ACHN (cell line): ENCODE results near the gene SPRED1.

Experiments used
- DNase-seq: peaks from one replicate; pipeline ENCODE4 v3.0.0-alpha.2; 2015
- in situ Hi-C: cut with HindIII; loops from 2 replicates; pipeline ENCODE4 v1.10.0; 2017; ENCODE audit warnings: low sequenced_read_pairs, low pct_ligation_motif_present, low pct_unique_long_range_greater_than_20kb

Gene SPRED1

DNA sequence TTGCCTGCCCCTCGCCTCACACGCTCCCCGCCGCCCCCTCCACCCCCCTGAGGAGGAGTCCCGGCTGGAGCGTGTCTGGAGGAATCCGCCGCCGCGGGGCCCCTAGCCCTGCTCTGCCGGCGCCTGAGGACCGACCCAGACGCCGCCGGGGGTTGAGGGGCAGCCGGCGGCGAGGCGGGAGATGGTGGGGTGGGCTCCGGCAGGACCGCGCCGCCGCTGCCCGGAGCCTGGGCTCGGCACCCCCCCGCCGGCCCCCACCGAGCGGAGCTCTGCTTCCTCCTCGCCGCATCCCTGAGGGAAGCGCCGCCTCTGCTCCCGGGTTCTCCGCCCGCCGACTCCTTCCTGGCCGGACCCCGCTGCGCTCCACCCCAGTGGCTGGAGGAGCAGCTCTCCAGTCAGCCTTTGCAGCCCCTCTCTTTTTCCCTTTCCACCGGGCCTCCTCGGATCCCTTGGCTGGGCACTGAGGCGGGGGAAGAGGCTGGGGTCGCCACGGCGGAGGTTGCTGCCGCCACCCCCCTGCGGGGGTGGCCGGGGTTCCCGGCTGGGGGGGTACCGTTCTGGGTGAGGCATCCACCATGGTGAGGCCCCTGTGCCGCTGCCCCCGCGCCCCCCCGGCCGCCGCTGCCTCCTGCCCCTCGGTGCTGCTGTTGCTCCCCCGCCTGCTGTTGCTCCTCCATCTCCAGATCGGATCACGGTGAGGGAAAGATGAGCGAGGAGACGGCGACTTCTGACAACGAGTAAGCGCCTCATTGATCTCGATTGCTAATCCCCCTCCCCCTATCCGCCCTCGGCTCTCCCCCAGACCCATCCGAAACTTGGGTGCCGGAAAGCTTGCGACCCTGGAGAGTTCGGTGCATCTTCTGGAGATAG lies at the start of gene SPRED1:
Gene SPRED1, plus strand, starts transcription at position 356 of the 870 bp plus-strand sequence. Its CDS starts 350 bp downstream, at position 706.
- peak; percentile 54 for DNase-seq
- in situ Hi-C loops = no loop called here

DNA sequence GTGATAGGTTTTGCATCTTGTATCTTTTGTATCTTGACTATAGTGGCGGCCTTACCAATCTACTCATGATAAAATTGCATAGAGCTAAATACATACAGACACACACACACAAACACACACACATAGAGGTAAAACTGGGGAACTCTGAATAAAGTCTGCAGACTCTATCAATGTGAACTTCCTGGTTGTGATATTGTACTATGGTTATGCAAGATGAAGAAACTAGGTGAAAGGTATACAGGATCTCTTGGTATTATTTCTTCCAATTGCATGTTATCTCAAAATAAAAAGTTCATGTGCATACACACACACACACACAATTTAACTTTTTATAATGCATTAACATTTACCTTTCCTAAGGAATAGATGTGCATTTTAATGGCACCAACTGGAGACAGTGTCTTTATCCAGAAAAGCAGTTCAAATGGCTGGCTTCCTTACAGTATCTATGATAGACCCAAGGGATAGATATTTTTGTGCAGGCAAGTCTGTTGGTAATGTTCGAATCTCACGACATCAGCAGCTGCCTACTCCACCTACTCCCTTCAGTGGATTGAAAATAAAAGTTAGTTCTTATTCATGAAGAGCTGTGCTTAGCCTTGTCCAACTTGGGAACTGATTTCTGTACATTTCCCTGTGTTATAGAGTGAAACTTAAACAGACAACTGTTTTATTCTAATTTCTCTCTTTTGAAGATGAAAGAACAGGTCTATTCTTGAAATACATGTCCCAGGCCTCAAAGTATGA lies 46.9 kb upstream of the SPRED1 start:
- DNase-seq = no peak
- in situ Hi-C loops = no loop called here

DNA sequence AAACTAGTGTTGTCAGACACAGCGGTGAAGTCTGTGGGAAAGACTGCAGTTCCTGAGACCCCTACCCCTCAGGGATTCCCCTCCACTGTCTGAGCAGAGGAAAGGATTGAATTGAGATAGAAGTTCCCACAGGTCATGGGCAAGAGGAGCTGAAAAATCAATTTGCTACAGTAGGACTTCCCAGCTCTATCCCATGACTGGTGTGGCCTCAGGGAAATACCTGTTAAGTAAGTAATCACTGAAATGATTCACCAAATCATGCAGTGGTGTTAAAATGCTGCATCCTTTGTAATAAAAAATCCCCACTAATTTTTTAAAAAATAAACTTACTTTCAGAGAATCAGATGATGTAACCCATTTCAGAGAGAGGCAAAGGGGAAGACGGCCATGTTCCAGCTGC lies 45.0 kb upstream of the SPRED1 start:
- in situ Hi-C loops = no loop called here
- no peak for DNase-seq

DNA sequence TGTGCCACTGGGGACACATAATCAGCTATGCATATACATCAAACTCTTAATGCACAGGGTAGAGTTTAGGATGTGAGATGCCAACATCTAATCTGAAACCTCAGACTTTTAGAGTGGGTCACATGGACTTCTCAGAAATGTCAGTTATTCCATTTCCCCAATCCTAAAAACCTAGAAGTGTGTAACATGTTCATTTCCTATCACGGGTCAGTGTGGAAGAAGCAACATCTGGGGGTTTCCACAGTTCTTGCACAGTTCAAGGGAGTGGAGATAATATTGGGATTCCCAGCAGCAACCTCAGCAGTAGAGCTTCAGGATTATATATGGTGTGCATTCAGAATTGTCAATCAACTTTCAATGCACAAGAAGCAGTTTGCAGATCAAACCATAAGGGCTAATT lies 44.4 kb upstream of the SPRED1 start:
- in situ Hi-C loops = no loop called here
- no peak for DNase-seq

DNA sequence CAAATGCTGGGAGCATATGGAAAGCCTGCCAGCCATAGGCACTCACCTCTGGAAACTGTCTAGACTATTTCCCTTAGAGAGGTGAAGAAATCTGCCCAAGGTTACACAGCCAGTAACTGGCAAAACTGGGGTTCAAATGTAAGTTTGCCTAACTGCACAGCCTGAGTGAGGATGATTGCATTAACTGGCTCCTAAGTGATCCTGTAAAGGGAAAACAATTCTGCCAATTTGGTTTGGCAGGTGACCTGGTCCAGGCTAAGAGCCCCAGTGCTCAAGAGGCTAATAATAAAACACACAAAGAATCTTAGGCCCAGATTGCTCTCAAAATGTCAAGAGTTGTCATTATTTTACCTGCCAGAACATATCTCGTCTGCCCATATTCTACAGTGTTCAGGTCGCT lies 43.9 kb upstream of the SPRED1 start:
- in situ Hi-C loops = no loop called here
- DNase-seq = no peak

DNA sequence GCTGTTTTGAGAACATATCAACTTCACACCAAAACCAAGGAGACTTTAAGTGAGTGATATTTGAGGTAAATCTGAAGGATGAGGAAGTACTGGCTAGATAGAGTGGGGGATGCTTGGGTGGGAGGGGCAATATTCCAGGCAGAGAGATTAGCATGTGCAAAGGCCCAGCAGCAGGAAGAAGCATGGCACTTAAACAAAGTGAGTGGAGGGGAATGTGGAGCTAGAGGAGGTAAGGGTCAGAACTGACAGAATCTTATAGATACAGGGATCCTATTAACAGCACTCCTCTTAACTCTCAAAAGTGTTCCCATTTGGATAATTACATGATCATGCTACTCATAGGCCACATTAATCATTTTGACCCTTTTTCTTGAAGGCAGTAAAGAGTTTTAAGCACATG lies 41.4 kb upstream of the SPRED1 start:
- in situ Hi-C loops = no loop called here
- no peak for DNase-seq

DNA sequence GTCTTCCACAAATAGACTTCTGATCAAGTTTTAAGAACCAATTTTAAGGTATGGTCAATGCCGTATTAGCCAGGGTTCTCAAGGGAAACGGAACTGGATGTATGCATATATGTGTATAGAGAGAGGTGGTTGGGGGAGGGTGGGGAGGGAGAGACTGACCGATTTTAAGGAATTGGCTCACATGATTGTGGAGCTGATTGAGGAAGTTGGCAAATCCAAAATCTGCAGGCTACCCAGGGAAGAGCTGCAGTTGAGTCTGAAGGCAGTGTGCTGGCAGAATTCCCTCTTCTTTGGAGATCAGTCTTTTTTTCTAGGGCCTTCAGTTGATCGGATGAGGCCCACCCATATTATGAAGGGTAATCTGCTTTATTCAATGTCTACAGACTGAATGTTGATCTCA lies 40.8 kb upstream of the SPRED1 start:
- no peak for DNase-seq
- in situ Hi-C loops = no loop called here

DNA sequence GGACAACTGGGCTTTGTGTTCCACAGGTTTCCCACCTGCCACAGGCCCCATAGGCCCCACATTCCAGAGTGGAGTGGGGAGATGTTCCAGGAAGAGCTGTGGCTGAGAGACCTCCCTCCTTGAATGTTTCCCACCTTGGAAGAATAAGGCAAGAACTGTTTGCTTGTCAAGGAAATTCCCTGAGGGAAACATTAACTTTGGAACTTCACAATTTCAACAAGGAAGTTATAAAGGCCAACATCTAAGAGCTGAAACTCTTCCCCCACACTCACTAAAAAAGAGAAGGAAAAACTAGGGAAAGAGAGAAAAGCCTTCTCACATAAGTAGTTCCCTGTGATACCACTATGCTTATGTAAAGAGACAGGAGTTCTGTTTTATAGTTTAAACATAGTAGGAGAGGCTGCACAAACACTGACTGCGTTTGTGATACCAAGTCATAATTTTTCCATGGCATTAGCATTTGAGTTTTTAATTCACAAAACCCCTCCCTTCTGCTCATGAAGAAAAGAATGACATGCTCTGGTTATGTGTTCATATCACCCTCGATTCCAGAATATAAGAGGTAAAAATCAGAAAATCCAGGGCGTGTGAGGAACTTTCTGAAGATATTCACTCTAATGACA lies 39.8 kb upstream of the SPRED1 start:
- in situ Hi-C loops = no loop called here
- DNase-seq = no peak

DNA sequence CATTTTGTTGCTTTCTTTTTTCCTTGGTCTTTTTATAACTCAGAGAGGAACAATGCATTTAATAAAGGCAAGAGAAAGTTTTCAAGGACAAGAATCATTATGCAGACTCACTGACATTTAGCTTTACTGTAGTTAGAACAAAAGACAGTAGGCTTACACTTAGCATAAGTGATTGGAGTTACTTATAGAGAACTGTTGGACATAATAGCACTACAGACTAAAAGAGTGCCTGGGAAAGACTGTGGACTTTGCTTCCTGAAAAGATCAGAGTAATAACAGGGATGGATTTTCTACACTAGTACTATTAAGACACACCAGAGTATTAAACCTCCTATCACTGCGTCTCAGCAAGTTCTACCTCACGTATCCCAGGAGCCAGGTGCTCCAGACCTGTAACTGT lies 39.3 kb upstream of the SPRED1 start:
- in situ Hi-C loops = no loop called here
- DNase-seq = no peak

DNA sequence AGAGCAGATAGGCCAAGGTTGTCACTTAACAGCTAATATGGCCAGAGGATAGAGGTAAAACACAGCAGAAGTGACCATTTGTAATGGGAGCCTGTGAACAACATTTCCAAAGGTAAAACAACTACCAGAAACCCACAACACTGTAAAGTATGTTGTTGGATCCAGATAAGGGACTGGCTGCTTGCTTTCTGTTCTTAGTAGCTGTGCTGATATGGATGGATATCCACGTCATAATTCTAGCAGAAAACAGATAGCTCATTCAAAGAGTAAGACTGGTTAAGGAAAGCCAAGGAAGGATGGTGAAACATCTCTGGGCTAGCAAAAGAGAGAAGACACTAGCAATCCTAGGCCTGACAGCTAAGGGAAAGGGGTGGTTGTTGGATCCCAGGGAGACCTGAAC lies 36.9 kb upstream of the SPRED1 start:
- DNase-seq = no peak
- in situ Hi-C loops = no loop called here

DNA sequence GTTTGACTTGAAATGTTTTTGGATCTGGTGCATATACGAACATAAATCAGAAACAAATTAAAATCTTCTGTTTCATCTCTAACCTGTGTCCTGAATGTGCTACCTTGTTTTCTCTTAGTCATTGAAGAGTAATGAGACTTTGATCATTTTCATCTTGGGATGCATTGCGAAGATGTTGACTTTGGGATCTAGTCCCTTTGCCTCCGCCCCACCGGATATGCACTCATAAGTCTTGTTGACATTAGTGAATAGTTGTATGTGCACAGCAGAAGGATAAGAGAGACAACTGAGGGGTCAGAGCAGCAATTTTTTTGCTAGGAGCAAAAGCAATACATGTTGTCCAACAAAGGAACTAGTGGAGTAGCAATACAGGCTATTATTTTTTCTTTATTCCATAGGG lies 35.9 kb upstream of the SPRED1 start:
- no peak for DNase-seq

DNA sequence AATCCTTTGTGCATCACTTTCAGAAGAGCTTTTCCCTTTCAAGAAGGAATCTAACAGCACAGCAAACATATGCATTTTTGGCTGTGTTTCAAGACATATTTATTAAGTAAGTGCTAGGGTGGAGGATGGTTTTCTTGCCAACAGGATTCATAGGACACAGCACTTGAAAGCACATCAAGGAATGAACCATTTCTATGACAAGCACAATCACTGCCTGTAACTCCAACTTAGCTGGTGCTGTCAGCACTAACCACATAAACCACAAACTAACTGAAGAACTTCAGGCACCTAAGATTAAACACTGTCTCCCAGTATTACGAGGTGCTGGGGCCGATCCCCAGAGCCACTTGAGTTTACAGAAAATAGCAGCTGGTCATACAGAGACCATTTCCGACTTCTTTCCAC lies 35.4 kb upstream of the SPRED1 start:
- in situ Hi-C loops = no loop called here
- DNase-seq = peak; percentile 2

More for the DNA sequence above, 35.9 kb upstream of the SPRED1 start:
- in situ Hi-C loops = no loop called here

DNA sequence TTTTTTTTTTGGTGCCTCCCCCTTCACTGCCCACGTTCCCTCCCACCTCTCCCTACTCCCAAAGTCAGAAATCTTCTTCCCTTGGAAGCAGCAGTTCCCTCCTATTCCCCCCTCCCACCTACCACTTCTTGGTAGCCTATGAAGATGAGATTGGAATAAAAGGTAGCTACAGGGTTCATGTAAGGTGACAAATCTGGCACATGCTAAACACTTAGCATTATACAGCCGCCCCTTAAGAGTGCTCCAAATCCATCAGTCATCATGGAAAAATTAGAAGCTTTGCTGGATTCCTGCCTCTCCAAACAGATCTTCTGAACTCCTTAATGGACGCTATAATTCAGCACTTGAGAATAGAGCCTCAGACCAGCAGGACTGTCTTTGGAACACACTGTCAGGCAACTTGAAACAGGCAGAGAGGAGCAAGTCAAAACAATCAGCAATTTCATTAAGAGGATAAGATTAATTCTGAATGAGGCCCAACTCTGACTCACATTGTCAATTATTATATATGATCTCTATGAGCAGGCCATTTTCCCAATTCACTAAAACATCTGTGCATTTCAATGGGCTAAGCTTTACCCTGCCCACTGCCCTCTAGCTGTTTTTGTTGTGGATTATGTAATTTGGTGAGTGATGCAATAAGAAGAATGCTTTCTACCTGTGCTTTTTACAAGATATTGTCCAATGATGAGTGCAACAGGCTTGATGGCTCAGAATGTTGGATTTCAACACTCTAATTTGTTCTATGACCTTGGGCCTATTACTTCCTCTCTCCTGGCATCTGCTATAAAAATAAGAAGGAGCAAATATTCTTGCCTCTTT lies 34.6 kb upstream of the SPRED1 start:
- in situ Hi-C loops = no loop called here
- DNase-seq = no peak

DNA sequence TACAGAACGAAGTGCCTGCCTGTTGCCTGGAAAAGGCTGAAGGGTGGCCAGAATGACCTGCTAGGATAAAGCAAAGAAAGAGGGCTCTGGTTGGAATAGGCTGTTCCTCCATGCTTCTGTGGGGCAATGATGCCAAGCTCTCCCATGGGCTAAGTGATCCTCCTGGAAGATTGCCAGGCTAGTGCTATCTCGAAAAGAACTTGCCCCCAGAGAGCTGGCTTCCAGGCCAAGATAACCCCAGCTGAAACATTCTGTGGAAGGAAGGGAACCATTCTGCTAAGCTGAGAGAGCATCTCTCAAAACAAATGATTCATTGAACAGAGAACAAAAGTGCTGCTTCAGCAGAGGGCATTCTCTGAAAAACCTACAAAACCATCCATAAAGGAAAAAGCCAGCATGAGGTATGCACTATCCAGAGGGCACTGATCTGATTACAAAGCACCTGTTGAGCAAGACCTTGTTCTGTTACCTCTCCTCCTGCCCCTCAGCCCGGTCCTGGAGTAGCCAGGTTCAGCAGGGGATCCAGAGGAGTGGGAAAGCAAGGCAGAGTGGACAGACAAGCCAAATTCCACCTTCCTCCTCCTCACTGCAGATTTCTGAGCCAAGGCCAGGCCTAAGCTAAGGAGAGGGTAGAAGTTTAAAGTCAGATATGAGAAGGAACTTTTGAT lies 31.9 kb upstream of the SPRED1 start:
- no peak for DNase-seq
- in situ Hi-C loops = no loop called here

DNA sequence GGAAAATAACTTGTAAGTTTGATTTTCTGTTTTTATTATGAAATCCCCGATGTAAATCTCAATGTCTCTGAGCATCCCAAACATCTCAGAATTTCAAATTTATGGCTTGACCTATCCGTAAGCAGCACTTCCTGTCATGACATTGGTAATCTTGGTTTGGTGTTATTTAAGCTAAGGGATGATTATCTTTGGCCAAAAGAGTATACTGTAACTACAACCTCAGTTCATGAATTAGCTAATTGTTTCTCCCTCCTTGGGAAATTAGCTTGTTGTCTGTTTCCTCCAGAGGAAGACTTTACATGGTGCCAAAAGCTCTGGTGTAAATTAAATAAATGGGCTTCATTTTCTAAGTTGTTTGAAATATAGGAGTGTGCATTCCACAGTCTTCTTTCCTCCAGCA lies 28.1 kb upstream of the SPRED1 start:
- in situ Hi-C loops = no loop called here
- no peak for DNase-seq

DNA sequence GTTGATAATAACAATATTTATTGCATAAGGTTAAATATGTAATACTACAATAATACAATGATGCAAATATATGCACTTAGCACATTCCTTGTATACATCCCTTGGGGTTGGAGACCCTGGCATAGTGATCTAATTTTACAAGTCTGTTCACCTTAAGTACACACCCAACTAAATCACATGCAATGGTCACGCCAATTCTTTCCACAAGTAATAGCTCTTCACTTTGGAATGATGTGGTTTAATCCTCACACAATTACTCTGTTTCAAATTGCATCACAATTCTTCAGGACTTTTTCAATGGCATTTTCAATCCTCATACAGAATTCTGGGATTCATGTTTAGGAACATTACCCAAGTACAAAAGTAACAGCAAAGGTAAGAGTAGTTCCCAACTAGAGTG lies 27.3 kb upstream of the SPRED1 start:
- in situ Hi-C loops = no loop called here
- no peak for DNase-seq

DNA sequence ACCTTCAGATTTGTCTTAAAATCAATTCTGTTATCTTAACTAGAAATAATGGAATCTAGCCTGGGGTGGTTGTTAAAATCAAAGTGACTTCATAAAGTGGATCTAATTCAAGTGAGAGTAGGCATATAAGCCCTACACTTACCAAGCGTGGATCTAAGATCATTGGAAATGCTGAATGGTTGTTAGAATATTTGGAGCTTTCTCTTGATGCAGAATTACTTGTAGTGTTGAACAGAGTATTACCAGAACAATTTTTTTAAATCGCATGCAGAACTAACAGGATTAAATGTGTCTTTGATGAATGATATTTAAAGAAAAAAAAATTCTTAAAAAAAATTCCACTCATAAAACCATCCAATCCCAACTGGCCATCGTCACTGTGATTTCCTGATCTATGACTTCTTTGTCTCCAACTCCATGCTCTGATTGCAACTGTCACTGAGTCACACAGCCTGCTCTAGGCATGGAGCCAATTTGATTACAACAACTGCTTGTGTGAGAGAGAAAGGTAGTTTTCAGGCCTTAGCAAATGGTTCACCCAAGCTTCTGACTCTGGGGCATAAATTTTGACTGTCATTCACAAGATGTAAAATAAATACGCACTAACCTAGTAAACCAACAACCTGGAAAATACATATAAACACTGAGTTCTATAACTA lies 25.9 kb upstream of the SPRED1 start:
- peak; percentile 77 for DNase-seq
- in situ Hi-C loops = no loop called here

DNA sequence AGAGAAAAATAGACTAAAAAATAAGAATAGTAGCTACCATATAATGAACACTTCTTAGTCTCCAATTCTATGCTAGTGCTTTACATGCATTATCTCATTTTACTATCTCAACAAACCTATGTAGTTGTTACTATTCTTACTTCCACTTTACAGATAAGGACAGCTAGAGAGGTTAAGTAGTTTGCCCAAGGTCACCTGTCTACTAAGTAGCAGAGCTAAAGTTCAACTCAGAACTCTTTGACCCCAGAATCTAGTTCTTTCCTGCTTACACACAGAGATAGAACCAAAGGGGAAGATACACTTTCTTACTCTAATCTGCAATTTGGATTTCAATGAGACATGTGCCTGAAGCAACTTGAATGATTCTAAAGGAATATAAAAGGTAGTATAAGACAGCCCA lies 24.7 kb upstream of the SPRED1 start:
- in situ Hi-C loops = no loop called here
- DNase-seq = no peak
